Ascending aorta (tissue), 2 donors: ENCODE measurements around the gene MDM1. TPM values are rescaled to one million over a fixed set of nuclear protein-coding genes. Genes with fewer than 3 reads are reported as not detected.
A peak's percentile ranks its signal among the peaks of the same experiment; 100 is the strongest.

Source experiments
- DNase-seq, 2 donors: peaks; one replicate each; pipeline ENCODE4 v3.0.0-alpha.2; 2019; ENCODE audit warnings: low spot score in 2 of 2
- H3K27ac ChIP-seq, 2 donors: fragments of 200-600 bp; sonication (generic); one replicate each; pipeline ENCODE4 v1.5.1; 2016 to 2017; ENCODE audit warnings: mild to moderate bottlenecking in 1 of 2
- H3K27me3 ChIP-seq: fragments of 200-600 bp; sonication (generic); one replicate; pipeline ENCODE4 v1.5.1; 2017
- H3K36me3 ChIP-seq, 2 donors: fragments of 200-600 bp; sonication (generic); one replicate each; pipeline ENCODE4 v1.5.1; 2016
- H3K4me1 ChIP-seq, 2 donors: fragments of 200-600 bp; sonication (generic); one replicate each; pipeline ENCODE4 v1.5.1; 2016 to 2017; ENCODE audit warnings: mild to moderate bottlenecking in 1 of 2
- H3K4me3 ChIP-seq, 2 donors: fragments of 200-600 bp; sonication (generic); one replicate each; pipeline ENCODE4 v1.5.1; 2016 to 2017; ENCODE audit warnings: mild to moderate bottlenecking in 1 of 2
- H3K9me3 ChIP-seq, 2 donors: fragments of 200-600 bp; sonication (generic); one replicate each; pipeline ENCODE4 v1.5.1; 2016
- intact Hi-C: fragments of 100-400 bp; cut with DNase I; formaldehyde crosslinking; loops from one replicate; pipeline ENCODE4 v1.15.1; 2023
- total RNA-seq: library from RNA; depleted of rRNA; stranded (reverse); fragments of >200 nt; gene quantifications from one replicate; pipeline ENCODE4 v1.1.0, GENCODE V29; 2016
- TF ChIP-seq, protein P1 (sequence below), 3 experiments: fragments of 200-600 bp in 2 of 3; fragments of 450-650 bp in 1 of 3; sonication (generic) in 2 of 3; IDR thresholded peaks; one replicate each; pipeline ENCODE4 v1.5.1; 2016 to 2019; ENCODE audit warnings: antibody characterized with exemption in 3 of 3, mild to moderate bottlenecking in 1 of 3, moderate library complexity in 1 of 3

Gene MDM1
- total RNA-seq, 1 donor from 2014 or later, result 9.5 TPM

- no peak for DNase-seq
- Histone ChIP-seq H3K36me3 (no peaks in the 10 kb centered on the region), H3K4me1 (no peaks in the 10 kb centered on the region), H3K4me3 (no peak overlapping the region), H3K9me3 (no peaks in the 10 kb centered on the region), H3K27ac (no peak overlapping the region), H3K27me3 (no peaks in the 10 kb centered on the region)
- TF ChIP-seq, protein P1, sequence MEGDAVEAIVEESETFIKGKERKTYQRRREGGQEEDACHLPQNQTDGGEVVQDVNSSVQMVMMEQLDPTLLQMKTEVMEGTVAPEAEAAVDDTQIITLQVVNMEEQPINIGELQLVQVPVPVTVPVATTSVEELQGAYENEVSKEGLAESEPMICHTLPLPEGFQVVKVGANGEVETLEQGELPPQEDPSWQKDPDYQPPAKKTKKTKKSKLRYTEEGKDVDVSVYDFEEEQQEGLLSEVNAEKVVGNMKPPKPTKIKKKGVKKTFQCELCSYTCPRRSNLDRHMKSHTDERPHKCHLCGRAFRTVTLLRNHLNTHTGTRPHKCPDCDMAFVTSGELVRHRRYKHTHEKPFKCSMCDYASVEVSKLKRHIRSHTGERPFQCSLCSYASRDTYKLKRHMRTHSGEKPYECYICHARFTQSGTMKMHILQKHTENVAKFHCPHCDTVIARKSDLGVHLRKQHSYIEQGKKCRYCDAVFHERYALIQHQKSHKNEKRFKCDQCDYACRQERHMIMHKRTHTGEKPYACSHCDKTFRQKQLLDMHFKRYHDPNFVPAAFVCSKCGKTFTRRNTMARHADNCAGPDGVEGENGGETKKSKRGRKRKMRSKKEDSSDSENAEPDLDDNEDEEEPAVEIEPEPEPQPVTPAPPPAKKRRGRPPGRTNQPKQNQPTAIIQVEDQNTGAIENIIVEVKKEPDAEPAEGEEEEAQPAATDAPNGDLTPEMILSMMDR (IDR thresholded peaks at IDR 0.05), result no peak
- intact Hi-C loops, result loop anchor here (1.0 to 2.0 kb wide), 2 partner anchors 305 to 327 kb away; partner anchors contain the start of gene NUP107
Measured at GRCh38 chr12:68359674-68360073, 27.5 kb upstream of the MDM1 start.

GRCh38 chr12:68358532-68359485 is 26.6 kb upstream of the MDM1 start:
- TF ChIP-seq, protein P1 (IDR thresholded peaks at IDR 0.05), result peak; percentile 63 to 66 (median 64)
- Histone ChIP-seq H3K27ac (no peak overlapping the region), H3K9me3 (no peaks in the 10 kb centered on the region), H3K4me1 (no peaks in the 10 kb centered on the region), H3K36me3 (no peaks in the 10 kb centered on the region), H3K27me3 (no peaks in the 10 kb centered on the region), H3K4me3 (no peak overlapping the region)
- intact Hi-C loops, result loop anchor here (1.0 to 2.0 kb wide), 2 partner anchors 306 to 327 kb away; partner anchors contain the start of gene NUP107
- peak in 1 of 2 donors; percentile 80 for DNase-seq

- Histone ChIP-seq H3K27ac (no peak overlapping the region), H3K27me3 (no peaks in the 10 kb centered on the region), H3K4me3 (no peak overlapping the region), H3K36me3 (no peaks in the 10 kb centered on the region), H3K4me1 (no peaks in the 10 kb centered on the region), H3K9me3 (no peaks in the 10 kb centered on the region)
- no peak for DNase-seq
- TF ChIP-seq, protein P1 (IDR thresholded peaks at IDR 0.05), result no peak
- intact Hi-C loops, result no loop called here
Measured at GRCh38 chr12:68356986-68357385, 24.8 kb upstream of the MDM1 start.

DNA sequence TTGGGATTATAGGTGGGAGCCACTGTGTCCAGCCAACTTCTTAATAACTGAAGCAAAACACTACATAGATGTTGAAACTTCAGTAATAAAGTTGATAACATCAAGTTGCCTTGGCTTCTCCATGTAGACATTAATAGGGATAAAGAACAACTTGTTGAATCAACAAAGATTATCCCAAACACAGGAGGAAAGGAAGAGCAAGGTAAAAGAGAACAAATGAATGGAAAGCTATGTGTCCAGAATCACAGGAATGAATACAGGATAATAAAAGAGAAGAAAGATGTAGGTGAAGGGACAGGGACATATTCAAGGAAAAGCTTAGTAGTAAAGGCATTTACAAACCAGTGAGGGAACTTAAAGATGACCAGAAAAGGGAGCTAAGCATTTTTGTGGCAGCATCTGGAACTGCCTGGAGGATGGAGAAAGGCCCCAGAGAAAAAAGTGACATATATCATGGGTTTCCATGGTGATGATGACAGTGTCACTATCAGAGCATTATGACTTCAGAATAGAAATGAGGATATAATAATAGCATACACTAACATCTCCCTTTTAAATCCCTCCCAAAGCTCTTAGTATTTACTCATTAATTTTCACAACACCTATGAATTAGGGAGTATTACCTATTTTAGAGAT is 24.0 kb upstream of the MDM1 start:
- H3K27me3 ChIP-seq, result no peaks in the 10 kb centered on the region
- H3K27ac ChIP-seq, result no peak overlapping the region
- DNase-seq, result no peak
- H3K4me3 ChIP-seq, result no peak overlapping the region
- intact Hi-C loops, result no loop called here
- H3K9me3 ChIP-seq, result no peaks in the 10 kb centered on the region
- H3K36me3 ChIP-seq, result no peaks in the 10 kb centered on the region
- H3K4me1 ChIP-seq, result no peaks in the 10 kb centered on the region
- TF ChIP-seq, protein P1 (IDR thresholded peaks at IDR 0.05), result no peak

GRCh38 chr12:68354977-68355541 is 22.9 kb upstream of the MDM1 start:
- Histone ChIP-seq H3K4me1 (no peaks in the 10 kb centered on the region), H3K4me3 (no peak overlapping the region), H3K27me3 (no peaks in the 10 kb centered on the region), H3K27ac (no peak overlapping the region), H3K9me3 (no peaks in the 10 kb centered on the region), H3K36me3 (no peaks in the 10 kb centered on the region)
- TF ChIP-seq, protein P1 (IDR thresholded peaks at IDR 0.05), result no peak
- no peak for DNase-seq
- intact Hi-C loops, result no loop called here
